Natural killer cell treated with Interleukin-12 subunit alpha and Interleukin-12 subunit beta and Interleukin-15 and Interleukin-18, amount 100 ng/mL, for 72 hours (primary cell): ENCODE measurements around the gene AIRE. TPM values are rescaled to one million over a fixed set of nuclear protein-coding genes. Genes with fewer than 3 reads are reported as not detected.
"Not testable (repeated sequence)": the region's sequence is repeated elsewhere in the genome, so short reads cannot be mapped to it uniquely, and the experiment has no call there.

Experiments
- ATAC-seq, 2 donors: fragments of 150-1000 bp; cut with Tn5 transposase in 1 of 2; sonication (Bioruptor Pico), chemical (Tn5 transposase) in 1 of 2; 2 replicates each; pipeline ENCODE4 v1.10.0; 2021
- DNase-seq: peaks from one replicate; pipeline ENCODE4 v3.0.0; 2022; ENCODE audit warnings: low spot score
- H3K27ac Mint-ChIP-seq, 2 donors: 1 replicate in 1 of 2; 2 replicates in 1 of 2; pipeline ENCODE4 v1.8.0; 2022; ENCODE audit warnings: mixed read lengths in 2 of 2, mild to moderate bottlenecking in 1 of 2, moderate library complexity in 1 of 2
- H3K27me3 Mint-ChIP-seq, 2 donors: 1 replicate in 1 of 2; 2 replicates in 1 of 2; pipeline ENCODE4 v1.8.0; 2022; ENCODE audit warnings: mixed read lengths in 2 of 2
- H3K36me3 Mint-ChIP-seq: one replicate; pipeline ENCODE4 v1.8.0; 2022; ENCODE audit warnings: mixed read lengths
- H3K4me1 Mint-ChIP-seq, 2 donors: 1 replicate in 1 of 2; 2 replicates in 1 of 2; pipeline ENCODE4 v1.8.0; 2022; ENCODE audit warnings: low read depth in 2 of 2, mixed read lengths in 2 of 2, mild to moderate bottlenecking in 1 of 2
- H3K4me3 Mint-ChIP-seq: one replicate; pipeline ENCODE4 v1.8.0; 2022; ENCODE audit warnings: mixed read lengths
- H3K9me3 Mint-ChIP-seq: 2 replicates; pipeline ENCODE4 v1.8.0; 2022; ENCODE audit warnings: mixed read lengths
- total RNA-seq, 2 donors: library from RNA; stranded (reverse); gene quantifications; one replicate each; pipeline ENCODE4 v1.2.3, GENCODE V29; 2022

The AIRE gene
- total RNA-seq, 2 donors from 2014 or later: not detected

DNA sequence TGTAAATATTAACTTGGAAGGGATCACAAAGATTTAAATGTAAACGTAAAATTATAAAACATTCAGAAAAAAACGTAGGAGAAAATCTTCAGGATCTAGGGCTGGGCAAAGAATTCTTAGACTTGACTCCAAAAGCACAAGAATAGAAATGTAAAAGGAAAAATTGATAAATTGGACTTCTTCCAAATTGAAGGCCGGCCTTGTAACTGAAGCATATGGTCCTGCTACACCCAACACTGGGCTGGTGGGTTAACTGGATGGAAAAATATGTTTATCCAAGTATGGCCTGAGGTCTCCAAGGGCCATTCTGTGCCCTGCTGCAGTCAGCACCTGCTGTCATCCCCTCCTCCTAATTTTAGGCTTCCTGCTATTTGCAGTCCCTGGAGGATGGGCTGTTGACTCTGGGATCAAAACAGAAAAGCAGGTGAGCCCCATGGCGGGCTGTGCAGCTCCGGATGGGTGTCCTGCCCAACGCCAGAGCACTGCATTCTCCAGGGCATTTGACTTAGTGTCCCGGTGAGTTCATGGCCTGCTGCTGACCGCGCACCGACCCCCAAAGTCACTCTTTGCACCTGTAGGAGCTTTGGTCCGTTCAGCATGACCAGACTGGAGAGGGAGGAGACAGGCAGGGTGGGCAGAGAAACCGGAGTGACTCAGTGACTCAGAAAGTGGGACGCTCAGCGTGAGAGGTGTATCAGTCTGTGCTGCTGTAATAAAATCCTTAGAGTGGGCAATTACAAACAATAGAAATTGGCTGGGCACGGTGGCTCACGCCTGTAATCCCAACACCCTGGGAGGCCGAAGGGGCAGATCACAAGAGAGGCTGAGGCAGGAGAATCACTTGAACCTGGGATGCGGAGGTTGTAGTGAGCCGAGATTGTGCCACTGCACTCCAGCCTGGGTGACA is 6.1 kb upstream of the AIRE start:
- H3K27ac Mint-ChIP-seq: no peak overlapping the region
- no peaks in the 10 kb centered on the region for H3K36me3 Mint-ChIP-seq
- H3K9me3 Mint-ChIP-seq: no peaks in the 10 kb centered on the region
- DNase-seq (no peak), ATAC-seq (no peak)
- no peaks in the 10 kb centered on the region for H3K4me1 Mint-ChIP-seq
- peaks cover 0 to 3% of the 10 kb centered on the region in 2 donors for H3K27me3 Mint-ChIP-seq
- no peak overlapping the region for H3K4me3 Mint-ChIP-seq

DNA sequence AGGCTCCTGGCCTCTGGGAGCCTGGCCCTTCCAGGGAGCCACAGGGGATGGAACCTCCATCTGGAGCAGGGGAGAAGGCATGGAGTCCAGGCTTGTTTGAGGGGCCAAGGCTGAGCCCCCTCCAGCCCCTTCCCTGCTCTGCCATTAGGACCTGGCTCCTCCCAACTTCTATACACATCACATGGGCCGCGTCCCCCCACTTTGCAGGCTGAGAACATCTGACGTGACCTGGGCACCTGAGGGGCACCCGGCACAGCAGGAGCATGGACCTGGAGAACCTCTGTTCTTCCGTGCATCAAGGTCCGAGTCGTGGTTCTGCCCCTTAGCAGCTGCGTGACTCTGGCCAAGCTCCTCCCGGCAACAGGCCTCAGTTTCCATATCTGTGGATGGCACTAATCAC is 3.9 kb upstream of the AIRE start:
- no peak for DNase-seq
- Mint-ChIP-seq H3K4me1 (no peaks in the 10 kb centered on the region), H3K9me3 (no peaks in the 10 kb centered on the region), H3K36me3 (no peaks in the 10 kb centered on the region), H3K27me3 (peaks cover 0 to 2% of the 10 kb centered on the region in 2 donors), H3K27ac (no peak overlapping the region), H3K4me3 (no peak overlapping the region)
- no peak for ATAC-seq

DNA sequence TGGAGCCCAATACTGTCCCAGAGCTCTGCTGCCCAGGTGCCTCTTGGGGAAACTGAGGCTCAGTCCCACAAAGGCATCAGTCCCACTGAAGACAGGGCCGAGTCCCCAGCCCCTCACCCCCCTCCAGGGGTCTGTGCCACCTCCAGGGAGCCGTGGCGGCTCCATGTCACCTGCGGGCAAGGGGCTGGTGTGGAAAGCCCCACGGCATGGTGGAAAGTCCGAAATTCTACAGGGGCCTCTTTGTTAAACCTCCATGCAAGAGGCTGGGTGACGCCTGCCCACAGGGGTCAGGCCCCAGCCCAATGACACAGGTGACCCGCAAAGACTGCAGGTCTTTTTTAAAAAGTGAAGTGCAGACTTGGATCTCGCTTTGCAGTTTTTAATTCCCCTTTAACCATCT is 3.3 kb upstream of the AIRE start:
- Mint-ChIP-seq H3K27me3 (peaks cover 0 to 2% of the 10 kb centered on the region in 2 donors), H3K36me3 (no peaks in the 10 kb centered on the region), H3K27ac (no peak overlapping the region), H3K4me3 (no peak overlapping the region), H3K9me3 (no peaks in the 10 kb centered on the region), H3K4me1 (no peaks in the 10 kb centered on the region)
- DNase-seq (no peak), ATAC-seq (no peak)

DNA sequence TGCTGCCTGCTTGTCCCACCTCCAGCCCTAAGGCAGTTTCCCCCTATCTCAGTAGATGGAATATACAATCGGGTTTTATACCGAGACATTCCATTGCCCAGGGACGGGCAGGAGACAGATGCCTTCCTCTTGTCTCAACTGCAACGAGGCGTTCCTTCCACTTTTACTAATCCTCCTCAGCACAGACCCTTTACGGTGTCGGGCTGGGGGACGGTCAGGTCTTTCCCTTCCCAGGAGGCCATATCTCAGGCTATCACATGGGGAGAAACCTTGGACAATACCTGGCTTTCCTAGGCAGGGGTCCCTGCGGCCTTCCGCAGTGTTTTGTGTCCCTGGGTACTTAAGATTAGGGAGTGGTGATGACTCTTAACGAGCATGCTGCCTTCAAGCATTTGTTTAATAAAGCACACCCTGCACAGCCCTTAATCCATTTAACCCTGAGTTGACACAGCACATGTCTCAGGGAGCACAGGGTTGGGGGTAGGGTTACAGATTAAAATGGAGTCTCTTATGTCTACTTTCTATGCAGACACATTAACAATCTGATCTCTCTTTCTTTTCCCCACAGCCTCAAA is 2.4 kb upstream of the AIRE start:
- H3K9me3 Mint-ChIP-seq, H3K4me3 Mint-ChIP-seq, H3K27me3 Mint-ChIP-seq, H3K27ac Mint-ChIP-seq, DNase-seq, H3K4me1 Mint-ChIP-seq, ATAC-seq, H3K36me3 Mint-ChIP-seq: not testable (repeated sequence)

DNA sequence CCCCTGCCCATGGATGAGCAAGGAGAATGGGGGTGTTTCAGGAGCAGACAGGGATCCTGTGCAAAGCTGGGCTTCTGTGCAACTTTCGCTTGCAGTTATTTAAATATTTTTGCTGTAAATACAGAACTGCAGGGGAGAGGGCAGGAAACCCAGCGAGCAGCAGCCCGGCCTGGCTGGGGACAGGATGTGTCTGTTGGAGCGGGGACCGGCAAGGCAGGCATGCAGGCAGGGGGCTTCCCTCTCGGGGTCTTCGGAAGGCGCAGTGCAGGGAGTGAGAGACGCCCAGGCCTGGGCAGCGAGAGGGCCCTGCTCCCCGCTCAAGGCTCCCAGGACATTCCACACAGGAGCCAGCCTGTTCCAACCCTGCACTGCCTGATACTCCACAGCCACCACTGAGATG is 1.7 kb upstream of the AIRE start:
- H3K27me3 Mint-ChIP-seq: peaks cover 0 to 5% of the 10 kb centered on the region in 2 donors
- no peaks in the 10 kb centered on the region for H3K9me3 Mint-ChIP-seq
- H3K4me3 Mint-ChIP-seq: no peak overlapping the region
- no peaks in the 10 kb centered on the region for H3K4me1 Mint-ChIP-seq
- DNase-seq (no peak), ATAC-seq (no peak)
- H3K27ac Mint-ChIP-seq: no peak overlapping the region
- H3K36me3 Mint-ChIP-seq: no peaks in the 10 kb centered on the region

DNA sequence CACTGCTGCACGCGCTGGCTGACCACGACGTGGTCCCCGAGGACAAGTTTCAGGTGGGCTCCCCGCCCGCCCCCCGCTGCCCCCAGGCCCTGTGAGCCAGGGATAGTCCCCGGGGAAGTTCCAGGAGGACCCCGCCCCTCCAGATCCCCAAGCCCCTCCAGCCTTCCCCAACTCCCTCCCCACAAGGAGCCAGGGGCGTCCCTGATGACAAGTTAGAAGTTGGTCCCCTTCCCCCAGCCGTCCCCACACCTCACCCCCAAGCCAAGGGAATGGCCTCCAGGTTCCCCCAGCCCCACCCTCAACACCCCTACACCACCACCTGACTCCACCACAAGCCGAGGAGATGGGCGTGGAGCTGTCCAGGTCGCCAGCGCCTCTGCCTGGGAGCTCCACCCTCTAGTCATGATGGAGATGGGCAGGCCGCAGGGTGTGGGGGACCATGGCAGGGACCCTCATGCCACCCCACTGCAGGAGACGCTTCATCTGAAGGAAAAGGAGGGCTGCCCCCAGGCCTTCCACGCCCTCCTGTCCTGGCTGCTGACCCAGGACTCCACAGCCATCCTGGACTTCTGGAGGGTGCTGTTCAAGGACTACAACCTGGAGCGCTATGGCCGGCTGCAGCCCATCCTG is 525 bp downstream of the AIRE start:
- H3K9me3 Mint-ChIP-seq: no peaks in the 10 kb centered on the region
- H3K27ac Mint-ChIP-seq: no peak overlapping the region
- no peaks in the 10 kb centered on the region for H3K4me1 Mint-ChIP-seq
- no peaks in the 10 kb centered on the region for H3K36me3 Mint-ChIP-seq
- DNase-seq (no peak), ATAC-seq (no peak)
- peaks cover 0 to 5% of the 10 kb centered on the region in 2 donors for H3K27me3 Mint-ChIP-seq
- H3K4me3 Mint-ChIP-seq: no peak overlapping the region

DNA sequence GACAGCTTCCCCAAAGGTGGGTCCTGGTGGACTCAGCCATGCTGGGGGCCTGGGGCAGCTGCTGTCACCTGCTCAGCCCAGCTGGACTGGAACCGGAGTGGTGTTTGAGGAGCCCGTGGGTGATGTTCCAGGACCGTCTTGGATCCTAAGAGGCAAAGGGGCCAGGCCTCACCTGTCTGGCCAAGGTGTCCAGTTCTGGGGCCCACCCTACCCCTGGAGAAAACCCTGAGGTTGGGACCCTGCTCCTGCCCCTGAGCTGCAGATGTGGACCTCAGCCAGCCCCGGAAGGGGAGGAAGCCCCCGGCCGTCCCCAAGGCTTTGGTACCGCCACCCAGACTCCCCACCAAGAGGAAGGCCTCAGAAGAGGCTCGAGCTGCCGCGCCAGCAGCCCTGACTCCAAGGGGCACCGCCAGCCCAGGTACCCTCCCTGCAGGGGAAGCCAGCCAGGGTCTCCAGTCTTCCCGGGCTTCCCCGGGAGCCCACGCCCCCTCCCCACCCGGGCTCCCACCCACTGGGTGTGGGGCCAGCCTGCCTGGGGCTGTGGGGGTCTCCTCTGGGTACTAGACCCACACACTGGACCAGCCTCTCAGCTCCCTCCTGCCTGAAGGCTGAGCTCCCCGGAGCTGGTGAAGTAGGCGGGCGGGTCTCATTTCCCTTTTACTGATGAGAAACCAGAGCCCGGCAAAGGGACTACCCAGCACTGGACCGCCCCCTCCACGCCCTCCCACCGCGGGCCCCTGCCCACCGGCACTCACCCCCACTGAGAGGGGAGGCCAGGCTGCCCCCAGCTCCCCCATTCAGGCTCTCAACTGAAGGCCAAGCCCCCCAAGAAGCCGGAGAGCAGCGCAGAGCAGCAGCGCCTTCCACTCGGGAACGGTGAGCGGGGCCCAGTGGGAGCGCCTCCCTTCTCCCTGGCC is 1.3 kb downstream of the AIRE start:
- H3K9me3 Mint-ChIP-seq: no peaks in the 10 kb centered on the region
- H3K4me1 Mint-ChIP-seq: no peaks in the 10 kb centered on the region
- no peaks in the 10 kb centered on the region for H3K36me3 Mint-ChIP-seq
- peaks cover 0 to 5% of the 10 kb centered on the region in 2 donors for H3K27me3 Mint-ChIP-seq
- DNase-seq: no peak
- H3K27ac Mint-ChIP-seq: no peak overlapping the region
- no peak overlapping the region for H3K4me3 Mint-ChIP-seq
- peak in 1 of 2 donors; percentile 20 for ATAC-seq

DNA sequence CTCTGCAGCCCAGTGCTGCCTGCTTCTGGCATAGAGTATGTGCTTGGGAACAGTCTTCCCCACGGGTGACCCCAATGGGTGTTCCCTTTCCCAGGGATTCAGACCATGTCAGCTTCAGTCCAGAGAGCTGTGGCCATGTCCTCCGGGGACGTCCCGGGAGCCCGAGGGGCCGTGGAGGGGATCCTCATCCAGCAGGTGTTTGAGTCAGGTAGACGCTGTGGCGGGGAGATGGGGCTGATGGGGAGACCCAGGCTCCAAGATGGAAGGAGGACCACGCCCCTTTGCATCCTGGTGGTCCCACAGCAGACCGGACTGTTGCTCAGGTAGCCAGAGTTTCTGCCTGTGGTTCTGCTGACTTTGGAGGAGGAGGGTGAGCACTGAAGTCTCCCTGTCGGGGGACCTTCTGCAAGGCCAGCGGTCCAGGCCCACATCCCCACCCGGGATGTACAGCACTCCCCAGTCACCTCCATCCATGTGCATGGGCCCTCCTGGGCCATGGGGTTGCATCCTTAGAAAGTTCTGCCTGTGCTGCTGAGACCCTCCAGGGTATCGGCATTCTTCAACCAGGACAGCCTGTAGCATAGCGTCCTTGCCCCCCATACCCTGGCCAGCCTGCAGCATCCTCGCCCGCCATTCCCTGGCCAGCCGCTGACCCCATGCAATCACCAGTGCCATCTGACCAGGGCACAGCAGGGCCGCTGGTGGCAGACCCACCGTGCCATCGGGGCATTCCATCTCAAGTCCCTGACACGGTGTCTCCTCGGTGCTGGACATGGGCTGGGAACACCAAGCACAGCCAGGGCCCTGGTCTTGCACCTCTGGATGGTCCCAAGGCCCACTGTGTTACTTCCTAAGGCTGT is 2.8 kb downstream of the AIRE start:
- Mint-ChIP-seq H3K36me3 (no peaks in the 10 kb centered on the region), H3K27ac (no peak overlapping the region), H3K27me3 (peaks cover 0 to 5% of the 10 kb centered on the region in 2 donors), H3K4me3 (no peak overlapping the region), H3K4me1 (no peaks in the 10 kb centered on the region), H3K9me3 (no peaks in the 10 kb centered on the region)
- no peak for ATAC-seq
- no peak for DNase-seq

DNA sequence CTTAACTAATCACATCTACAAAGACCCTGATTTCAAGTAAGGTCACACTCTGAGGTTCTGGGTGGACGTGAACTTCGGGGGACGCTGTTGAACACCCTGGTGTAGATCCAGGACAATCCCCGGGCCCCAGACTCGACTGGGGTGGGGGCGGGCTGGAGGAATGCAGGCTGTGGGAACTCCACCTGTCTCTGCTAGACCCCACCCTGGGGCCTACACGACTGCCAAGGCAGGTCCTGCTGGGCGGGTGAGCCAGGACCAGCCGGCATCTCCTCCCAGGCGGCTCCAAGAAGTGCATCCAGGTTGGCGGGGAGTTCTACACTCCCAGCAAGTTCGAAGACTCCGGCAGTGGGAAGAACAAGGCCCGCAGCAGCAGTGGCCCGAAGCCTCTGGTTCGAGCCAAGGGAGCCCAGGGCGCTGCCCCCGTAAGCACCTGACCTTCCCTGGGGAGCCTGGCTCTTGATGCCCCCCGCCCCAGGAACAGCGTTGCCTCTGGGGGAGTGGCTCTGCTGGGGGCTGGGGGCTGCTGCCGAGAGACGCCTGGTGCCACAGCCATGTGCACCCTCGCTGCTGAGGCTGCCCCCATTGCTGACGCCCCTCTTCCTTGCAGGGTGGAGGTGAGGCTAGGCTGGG is 3.8 kb downstream of the AIRE start:
- peaks cover 0 to 3% of the 10 kb centered on the region in 2 donors for H3K27me3 Mint-ChIP-seq
- no peaks in the 10 kb centered on the region for H3K4me1 Mint-ChIP-seq
- no peak overlapping the region for H3K27ac Mint-ChIP-seq

DNA sequence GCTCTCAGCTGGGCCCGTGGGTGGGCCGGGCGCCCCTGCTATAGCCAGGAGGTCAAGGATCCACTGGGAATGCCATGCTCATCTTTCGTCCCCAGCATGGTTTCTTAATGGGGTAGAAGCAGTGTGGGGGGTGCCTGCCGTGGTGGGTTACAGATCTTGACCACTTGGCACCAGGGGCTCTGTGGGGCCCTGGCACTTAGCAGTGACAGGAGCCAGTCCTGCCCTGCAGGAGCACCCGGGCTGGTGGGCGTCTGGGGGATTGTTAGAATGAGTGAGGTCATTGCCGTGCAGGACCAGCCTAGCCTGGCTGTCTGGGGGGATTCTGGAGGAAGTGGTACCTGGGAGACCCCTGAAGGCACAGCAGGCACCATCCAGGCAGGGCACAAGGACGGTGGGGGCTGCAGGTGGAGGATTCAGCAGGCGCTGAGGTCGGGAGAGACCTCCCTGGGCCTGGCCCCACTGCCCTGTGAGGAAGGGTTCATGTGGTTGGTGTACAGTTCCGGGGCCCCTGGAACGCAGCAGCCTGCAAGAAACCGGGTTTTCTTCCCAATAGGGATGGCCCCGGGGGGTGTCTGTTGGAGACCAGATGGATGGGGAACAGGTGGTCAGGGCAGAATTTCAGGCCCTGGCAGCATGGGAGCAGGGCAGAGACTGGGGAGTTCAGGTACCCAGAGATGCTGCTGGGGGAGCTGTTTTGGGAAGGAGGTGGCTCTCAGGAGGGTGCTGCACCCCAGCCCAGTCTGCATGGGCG is 4.8 kb downstream of the AIRE start:
- no peak for DNase-seq
- ATAC-seq: no peak
- no peak overlapping the region for H3K4me3 Mint-ChIP-seq
- no peaks in the 10 kb centered on the region for H3K36me3 Mint-ChIP-seq
- H3K27me3 Mint-ChIP-seq: peaks cover 0 to 3% of the 10 kb centered on the region in 2 donors
- no peak overlapping the region for H3K27ac Mint-ChIP-seq
- H3K9me3 Mint-ChIP-seq: no peaks in the 10 kb centered on the region
- no peaks in the 10 kb centered on the region for H3K4me1 Mint-ChIP-seq

More for the DNA sequence above, 3.8 kb downstream of the AIRE start:
- Mint-ChIP-seq H3K36me3 (no peaks in the 10 kb centered on the region), H3K9me3 (no peaks in the 10 kb centered on the region), H3K4me3 (no peak overlapping the region)
- ATAC-seq (no peak), DNase-seq (no peak)

DNA sequence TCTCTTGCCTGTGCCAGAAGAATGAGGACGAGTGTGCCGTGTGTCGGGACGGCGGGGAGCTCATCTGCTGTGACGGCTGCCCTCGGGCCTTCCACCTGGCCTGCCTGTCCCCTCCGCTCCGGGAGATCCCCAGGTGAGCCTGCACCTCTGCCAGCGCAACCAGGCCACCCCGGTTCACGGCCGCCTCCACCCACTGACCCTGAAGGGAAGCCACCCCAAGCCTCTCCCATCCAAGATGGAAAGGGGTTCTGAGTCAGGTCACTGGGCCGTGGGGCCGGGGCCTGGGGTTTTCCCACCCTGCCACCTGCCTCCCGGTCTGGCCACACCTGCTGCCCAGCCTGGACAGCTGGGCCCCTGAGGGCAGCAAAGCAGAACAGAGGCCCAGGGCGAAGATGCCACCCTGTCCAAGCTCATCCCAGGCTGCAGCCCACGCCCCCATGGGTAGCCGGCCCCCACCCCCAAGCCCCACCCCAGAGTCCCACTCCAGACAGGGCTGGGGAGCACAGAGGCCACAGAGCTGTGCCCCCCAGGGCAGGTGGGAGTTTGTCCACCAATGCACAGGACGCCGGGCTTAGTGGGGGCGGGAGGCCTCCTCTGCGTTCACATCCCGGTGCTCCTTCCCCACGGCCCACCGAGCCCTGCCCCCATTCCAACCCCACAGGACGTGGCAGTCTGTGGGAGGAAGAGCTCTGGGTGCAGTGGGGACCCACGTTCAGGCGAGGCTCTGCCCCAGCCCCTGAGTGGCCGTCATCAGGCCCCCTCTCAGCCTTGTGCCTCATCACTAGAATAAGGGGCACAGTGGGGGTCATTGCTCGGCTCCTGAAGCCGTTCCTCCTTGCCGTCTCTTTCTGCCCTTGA is 5.6 kb downstream of the AIRE start:
- ATAC-seq: no peak
- Mint-ChIP-seq H3K36me3 (no peaks in the 10 kb centered on the region), H3K27ac (no peak overlapping the region), H3K9me3 (no peaks in the 10 kb centered on the region), H3K4me1 (no peaks in the 10 kb centered on the region), H3K27me3 (peaks cover 0 to 3% of the 10 kb centered on the region in 2 donors), H3K4me3 (no peak overlapping the region)
- no peak for DNase-seq
